Ecto neural progenitor cell (in vitro differentiated cells): ENCODE measurements around the gene MEP1A.
"Not testable (repeated sequence)": the region's sequence is repeated elsewhere in the genome, so short reads cannot be mapped to it uniquely, and the experiment has no call there.

ENCODE experiments used
- DNase-seq: peaks from one replicate; pipeline ENCODE4 v3.0.0-alpha.2; 2018; ENCODE audit warnings: low spot score

Gene MEP1A

GRCh38 chr6:46834991-46835390 is 41.8 kb downstream of the MEP1A start:
- DNase-seq: not testable (repeated sequence)

GRCh38 chr6:46838033-46838432 is 44.8 kb downstream of the MEP1A start:
- no peak for DNase-seq

DNA sequence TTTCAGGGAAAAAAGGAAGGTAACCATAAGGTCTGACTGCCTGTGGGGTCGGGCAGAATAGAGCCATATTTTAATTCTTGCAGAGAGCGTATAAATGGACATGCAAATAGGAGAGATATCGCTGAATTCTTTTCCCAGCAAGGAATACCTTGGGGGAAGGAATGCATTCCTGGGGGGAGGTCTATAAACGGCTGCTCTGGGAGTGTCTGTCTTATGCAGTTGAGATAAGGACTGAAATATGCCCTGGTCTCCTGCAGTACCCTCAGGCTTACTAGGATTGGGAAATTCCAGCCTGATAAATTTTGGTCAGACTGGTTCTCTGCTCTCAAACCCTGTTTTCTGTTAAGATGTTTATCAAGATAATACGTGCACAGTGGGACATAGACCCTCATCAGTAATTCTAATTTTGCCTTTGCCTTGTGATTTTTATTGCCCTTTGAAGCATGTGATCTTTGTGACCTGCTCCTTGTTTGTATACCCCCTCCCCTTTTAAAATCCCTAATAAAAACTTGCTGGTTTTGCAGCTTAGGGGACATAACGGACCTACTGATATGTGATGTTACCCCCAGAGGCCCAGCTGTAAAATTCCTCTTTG is 49.2 kb downstream of the MEP1A start:
- DNase-seq: not testable (repeated sequence)

DNA sequence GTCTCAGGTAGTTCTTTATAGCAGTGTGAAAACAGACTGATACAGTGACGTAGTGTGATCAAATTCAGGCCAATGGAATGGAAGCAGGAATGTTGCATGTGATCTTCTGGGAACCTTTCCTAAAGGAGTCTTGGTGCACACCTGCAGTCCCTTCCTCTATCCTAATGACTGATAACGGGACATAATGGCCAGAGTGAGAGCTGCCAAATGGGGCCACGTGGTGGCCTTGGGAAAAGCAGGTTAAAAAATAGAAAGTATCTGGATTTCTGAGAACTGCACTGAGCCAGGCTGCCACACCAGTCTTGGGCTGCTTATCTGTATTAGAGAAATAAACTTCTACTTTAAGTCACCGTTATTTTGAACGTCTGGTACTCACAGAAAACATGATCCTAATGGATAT is 51.9 kb downstream of the MEP1A start:
- no peak for DNase-seq

DNA sequence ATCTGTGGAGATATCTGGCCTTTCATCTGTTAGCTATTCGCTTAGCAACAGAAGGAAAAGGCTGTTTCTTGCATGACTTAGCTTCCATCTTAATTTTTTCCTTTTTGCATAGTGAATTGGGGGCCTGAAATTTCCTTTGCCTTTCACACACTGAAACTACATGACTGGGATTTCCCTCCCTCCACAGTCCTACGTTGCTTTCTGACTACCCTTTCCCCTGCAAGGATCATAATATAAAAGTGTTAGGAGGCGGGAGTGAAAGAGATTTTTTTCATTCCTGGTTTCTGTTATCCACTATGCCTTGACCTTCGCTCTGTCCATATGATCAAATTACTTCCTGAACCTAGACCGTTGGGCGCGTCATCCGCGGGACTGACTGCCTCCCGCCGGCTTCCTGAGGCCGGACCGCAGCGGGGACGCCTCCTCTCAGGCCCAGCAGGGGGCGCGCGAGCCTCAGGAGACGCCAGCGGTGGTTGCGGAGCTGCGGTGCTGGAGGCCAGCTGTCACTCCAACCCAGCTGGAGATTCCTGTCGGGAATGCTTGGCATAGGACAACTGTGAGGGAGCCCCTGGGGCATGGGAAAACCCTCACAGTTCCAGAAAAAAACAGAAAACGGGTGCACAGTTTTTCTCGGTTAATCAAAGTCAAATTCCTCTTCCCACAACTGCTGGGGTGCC is 55.6 kb downstream of the MEP1A start:
- peak; percentile 92 for DNase-seq

- no peak for DNase-seq
Observed at GRCh38 chr6:46849361-46849690, 56.1 kb downstream of the MEP1A start.

DNA sequence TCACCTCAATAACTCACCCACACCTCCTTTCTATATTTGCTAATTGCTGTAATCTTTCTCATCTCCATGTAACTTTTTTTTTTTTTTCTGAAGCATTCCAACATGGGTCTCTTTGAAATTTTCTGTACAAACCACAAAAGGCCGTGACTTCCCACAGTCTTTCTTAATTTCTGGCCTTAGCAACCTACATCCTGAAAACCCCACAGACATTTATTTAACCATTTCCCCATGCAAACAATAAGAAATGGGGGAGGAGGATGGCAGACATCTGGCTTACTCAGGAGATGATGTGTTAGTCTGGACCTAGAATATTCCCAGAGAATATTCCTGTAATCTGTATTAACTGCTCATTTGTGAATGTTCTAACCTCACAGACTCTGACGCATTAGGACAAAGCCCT is 57.6 kb downstream of the MEP1A start:
- DNase-seq: no peak

DNA sequence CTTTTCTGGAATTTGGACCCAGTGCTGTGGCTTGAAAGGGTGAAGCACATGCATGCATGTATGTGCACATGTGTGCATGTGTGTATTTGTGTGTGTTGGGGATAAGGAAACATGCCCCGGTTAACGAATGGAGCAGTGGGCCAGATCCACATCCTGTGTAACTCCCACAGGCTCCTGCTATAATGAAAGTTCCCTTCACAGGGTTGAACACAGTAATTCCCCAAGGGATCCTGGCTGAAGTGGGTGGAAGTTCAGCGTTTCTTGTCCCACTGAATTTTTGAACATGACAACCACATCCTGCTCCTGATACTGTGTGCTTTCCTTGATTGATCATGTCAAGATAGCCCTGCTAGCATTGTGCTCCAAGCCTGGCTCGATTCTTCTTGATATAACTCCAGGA is 58.4 kb downstream of the MEP1A start:
- not testable (repeated sequence) for DNase-seq

DNA sequence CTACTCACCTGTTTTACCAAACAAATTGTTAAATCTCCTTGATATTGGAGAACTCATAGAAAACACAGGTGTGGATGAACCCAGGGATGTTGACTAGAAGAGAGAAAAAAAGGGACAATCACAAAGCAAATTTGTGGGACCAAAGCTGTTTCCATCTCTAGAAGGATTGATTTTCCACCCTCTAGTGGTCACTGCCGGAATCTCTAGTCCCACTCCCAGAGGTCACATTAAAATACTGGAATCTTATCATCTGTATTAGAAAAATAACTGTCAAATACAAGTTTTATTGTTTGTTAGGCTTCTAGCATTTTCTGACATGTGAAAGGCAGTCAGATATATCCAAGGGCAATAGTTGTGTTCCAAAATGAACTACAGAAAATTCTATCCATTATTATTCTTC is 62.8 kb downstream of the MEP1A start:
- not testable (repeated sequence) for DNase-seq

DNA sequence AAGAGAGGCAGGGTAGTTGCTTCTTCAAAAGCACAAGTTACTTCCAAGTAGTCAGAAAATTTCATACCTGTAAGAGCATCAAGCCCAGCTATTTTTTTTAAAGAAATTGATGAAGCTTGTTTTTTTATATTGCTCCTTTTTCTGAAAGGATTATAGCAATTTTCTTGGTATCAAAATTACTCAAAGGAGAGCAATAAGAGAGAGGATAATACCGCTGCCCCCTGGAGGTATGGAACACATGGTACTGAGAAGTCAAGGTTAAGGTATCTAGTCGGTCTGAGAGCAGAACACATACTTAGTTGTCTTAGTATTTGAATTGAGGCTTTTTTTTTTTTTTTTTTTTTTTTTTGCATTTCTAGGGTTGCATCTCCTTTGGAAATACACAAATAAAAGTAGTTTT is 69.2 kb downstream of the MEP1A start:
- no peak for DNase-seq

- no peak for DNase-seq
Observed at GRCh38 chr6:46863791-46864190, 70.6 kb downstream of the MEP1A start.

DNA sequence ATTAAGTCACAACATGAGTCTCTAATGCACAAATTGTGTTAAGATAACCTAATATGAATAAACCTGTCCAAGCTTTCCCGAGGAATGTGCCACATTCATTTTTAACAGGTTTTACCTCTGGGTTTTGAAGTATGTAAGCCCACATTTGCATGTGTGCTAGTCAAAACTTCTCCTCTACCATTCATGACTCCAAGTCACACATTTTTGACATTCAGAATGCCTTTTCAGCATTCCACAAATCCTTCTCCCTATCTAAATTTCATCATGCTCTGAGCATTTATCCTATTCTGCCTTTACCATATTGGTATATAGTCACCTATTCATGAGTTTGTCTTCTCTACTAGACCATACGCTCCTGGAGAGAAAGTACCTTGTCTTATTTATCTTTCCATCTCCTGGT is 72.0 kb downstream of the MEP1A start:
- DNase-seq: no peak

DNA sequence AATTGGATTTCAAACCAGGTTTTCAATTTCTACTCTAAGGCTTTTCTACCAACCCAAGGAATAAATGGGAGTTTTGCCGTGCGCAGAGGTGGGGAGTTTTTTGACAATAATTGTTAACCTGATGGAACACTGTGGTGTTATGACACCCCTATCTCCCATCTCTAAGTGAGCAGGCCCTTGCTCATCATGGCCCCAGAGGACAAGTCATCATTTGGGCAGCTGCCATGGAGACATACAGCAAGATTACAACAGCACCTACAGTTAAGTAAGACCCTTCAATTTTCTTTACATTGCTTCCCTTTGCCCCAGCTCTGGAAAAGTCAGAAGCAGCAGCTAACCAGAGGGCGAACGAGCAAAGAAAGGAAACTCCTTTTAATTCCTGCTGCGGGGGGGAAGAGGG is 74.2 kb downstream of the MEP1A start:
- no peak for DNase-seq

- no peak for DNase-seq
Observed at GRCh38 chr6:46876126-46876525, 82.9 kb downstream of the MEP1A start.

DNA sequence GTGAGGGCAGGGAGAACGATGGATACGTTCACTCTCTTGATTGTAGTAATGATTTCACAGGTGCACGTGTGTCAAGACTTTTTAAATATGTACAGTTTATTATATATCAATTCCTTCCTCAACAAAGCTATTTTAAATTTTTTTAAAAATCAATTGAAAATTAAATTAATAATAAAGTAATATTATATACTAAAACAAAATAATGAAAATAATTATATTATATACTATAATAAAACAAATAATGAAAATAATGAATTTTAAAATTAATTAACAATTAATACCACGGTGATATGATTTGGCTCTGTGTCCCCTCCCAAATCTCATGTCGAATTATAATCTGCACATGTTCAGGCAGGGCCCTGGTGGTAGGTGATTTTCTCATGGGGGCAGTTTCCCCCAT is 85.8 kb downstream of the MEP1A start:
- no peak for DNase-seq

DNA sequence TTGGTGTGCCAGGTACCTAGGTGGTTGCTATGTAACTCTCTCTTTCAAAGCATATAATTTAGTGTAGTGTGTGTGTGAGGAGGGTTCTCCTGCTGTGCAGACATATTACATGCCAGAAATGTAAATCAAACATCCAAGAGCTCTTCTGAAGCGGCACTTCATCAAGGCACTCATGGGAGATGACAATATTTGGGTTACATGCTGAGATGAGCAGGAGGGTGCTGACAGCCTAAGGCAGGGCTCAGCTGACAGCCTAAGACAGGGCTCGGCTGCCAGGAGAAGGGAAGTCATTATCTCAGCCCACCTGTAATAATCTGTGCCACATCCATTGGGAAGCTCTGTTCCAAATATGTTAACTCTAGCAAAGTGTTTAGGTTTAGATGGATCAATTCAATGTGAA is 89.5 kb downstream of the MEP1A start:
- DNase-seq: no peak

DNA sequence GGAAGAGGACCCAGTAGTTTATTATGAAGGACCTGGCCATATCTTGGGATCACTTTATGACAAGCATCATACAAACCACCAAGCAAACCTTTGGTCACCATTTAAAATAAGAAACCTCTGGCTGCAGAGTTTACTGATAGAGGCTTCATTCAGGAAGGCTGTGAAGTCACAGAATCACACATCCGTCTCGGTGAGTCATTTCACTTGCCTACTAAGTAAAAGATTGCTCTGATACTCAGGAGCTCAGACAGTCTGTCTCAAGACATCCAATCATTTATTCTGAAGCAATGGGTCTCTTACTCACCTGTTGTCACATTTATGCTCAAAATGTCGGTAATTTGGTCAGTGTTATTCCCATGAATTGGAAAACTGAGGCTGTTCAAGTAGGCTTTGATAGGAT is 94.8 kb downstream of the MEP1A start:
- DNase-seq: no peak

DNA sequence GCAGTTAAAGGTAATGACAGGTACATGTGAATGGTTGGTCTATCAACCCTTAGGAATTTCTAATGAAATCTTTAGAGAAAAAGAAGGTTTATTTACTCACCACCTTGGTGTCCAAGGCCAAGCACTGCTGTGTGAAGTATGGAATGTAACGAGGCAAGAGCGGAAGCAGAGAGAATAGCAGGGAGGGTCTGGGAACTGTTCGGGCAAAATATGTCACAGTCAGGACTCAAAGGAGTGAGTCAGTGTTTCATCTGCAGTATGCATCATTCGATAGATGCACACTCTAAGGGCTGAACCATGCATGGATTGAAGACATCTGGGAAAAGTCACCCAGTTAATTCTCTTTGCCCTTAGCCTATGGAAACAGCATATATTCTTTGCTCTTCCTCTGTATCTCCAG is 95.4 kb downstream of the MEP1A start:
- DNase-seq: no peak
